SU-DHL-6 (cell line): ENCODE data around the gene FOCAD.

Experiments used
- H2AFZ ChIP-seq: fragments of 200-600 bp; sonication (generic); 2 replicates; pipeline ENCODE4 v1.6.1; 2014; ENCODE audit warnings: low read depth, mild to moderate bottlenecking, moderate library complexity, mixed read lengths, antibody characterized with exemption, low read length; ENCODE audit not compliant: severe bottlenecking
- H3F3A ChIP-seq: fragments of 200-600 bp; shearing (Covaris generic); 2 replicates; pipeline ENCODE4 v1.6.0; 2016; ENCODE audit warnings: antibody characterized with exemption, mild to moderate bottlenecking; ENCODE audit not compliant: insufficient read depth
- H3K27ac ChIP-seq: fragments of 200-600 bp; sonication (generic); 2 replicates; pipeline ENCODE4 v1.5.1; 2016; ENCODE audit warnings: low read depth, mild to moderate bottlenecking, low read length, moderate library complexity, mixed read lengths
- H3K27me3 ChIP-seq: fragments of 200-600 bp; sonication (generic), shearing (Covaris generic); 2 replicates; pipeline ENCODE4 v1.6.0; 2014; ENCODE audit warnings: mild to moderate bottlenecking, low read length
- H3K36me3 ChIP-seq: fragments of 200-600 bp; sonication (generic); 2 replicates; pipeline ENCODE4 v1.6.1; 2014; ENCODE audit warnings: mild to moderate bottlenecking, low read length, mixed read lengths
- H3K4me2 ChIP-seq: fragments of 300-600, 200-600 bp; shearing (Covaris generic), sonication (generic); 2 replicates; pipeline ENCODE4 v1.6.0; 2014; ENCODE audit warnings: low read length, low read depth, mild to moderate bottlenecking; ENCODE audit not compliant: poor library complexity, severe bottlenecking
- H3K4me3 ChIP-seq: fragments of 200-600 bp; sonication (generic); 2 replicates; pipeline ENCODE4 v1.5.1; 2014; ENCODE audit warnings: antibody characterized with exemption, low read length, mild to moderate bottlenecking, mixed read lengths; ENCODE audit not compliant: insufficient read depth, poor library complexity, severe bottlenecking
- H3K79me2 ChIP-seq: fragments of 200-600 bp; sonication (generic); 2 replicates; pipeline ENCODE4 v1.6.1; 2014; ENCODE audit warnings: mild to moderate bottlenecking, low read length, moderate library complexity; ENCODE audit not compliant: insufficient read depth
- H3K9ac ChIP-seq: fragments of 200-600 bp; sonication (generic); 2 replicates; pipeline ENCODE4 v1.7.0; 2014; ENCODE audit warnings: mild to moderate bottlenecking, low read length
- H3K9me2 ChIP-seq: fragments of 200-600 bp; sonication (generic); replicated peaks from 2 replicates; pipeline ENCODE4 v1.6.1; 2014; ENCODE audit warnings: low read length; ENCODE audit not compliant: insufficient read depth
- H3K9me3 ChIP-seq: fragments of 200-600 bp; sonication (generic); 2 replicates; pipeline ENCODE4 v1.6.1; 2014; ENCODE audit warnings: low read length, mixed read lengths; ENCODE audit not compliant: insufficient read depth
- H4K20me1 ChIP-seq: fragments of 200-600 bp; sonication (generic); 2 replicates; pipeline ENCODE4 v1.6.1; 2014; ENCODE audit warnings: low read depth, mild to moderate bottlenecking, antibody characterized with exemption, low read length, moderate library complexity, mixed read lengths
- CTCF ChIP-seq: fragments of 200-600 bp; sonication (generic); IDR thresholded peaks from one replicate; pipeline ENCODE4 v1.5.1; 2017; ENCODE audit warnings: antibody characterized with exemption, mild to moderate bottlenecking, low read length, moderate library complexity; ENCODE audit not compliant: insufficient read depth, poor library complexity, severe bottlenecking
- EZH2phosphoT487 ChIP-seq: fragments of 200-600 bp; sonication (generic), shearing (Covaris generic); conservative IDR thresholded peaks from 2 replicates; pipeline ENCODE4 v1.6.1; 2018; ENCODE audit warnings: mild to moderate bottlenecking, antibody characterized with exemption, low read length, moderate library complexity, mixed read lengths

FOCAD gene

GRCh38 chr9:20988671-20989315 lies 304.7 kb downstream of the FOCAD start:
- no peaks in the 10 kb centered on the region for H3F3A ChIP-seq
- H3K36me3 ChIP-seq = no peaks in the 10 kb centered on the region
- H3K27me3 ChIP-seq = no peaks in the 10 kb centered on the region
- H3K27ac ChIP-seq = no peak overlapping the region
- no peaks in the 10 kb centered on the region for H3K79me2 ChIP-seq
- H3K9me2 ChIP-seq = no peaks in the 10 kb centered on the region
- H3K9me3 ChIP-seq = no peaks in the 10 kb centered on the region
- no peak overlapping the region for H3K4me2 ChIP-seq
- TF ChIP-seq CTCF = no peak
- TF ChIP-seq EZH2phosphoT487 = no peak
- H4K20me1 ChIP-seq = no peaks in the 10 kb centered on the region
- H3K4me3 ChIP-seq = no peak overlapping the region
- H3K9ac ChIP-seq = no peak overlapping the region
- no peak overlapping the region for H2AFZ ChIP-seq

- TF ChIP-seq EZH2phosphoT487 = no peak
- TF ChIP-seq CTCF = no peak
- Histone ChIP-seq H3K4me3 (no peak overlapping the region), H3K27ac (no peak overlapping the region), H3K9me2 (no peaks in the 10 kb centered on the region), H4K20me1 (no peaks in the 10 kb centered on the region), H2AFZ (no peak overlapping the region), H3K4me2 (no peak overlapping the region), H3K27me3 (no peaks in the 10 kb centered on the region), H3K79me2 (no peaks in the 10 kb centered on the region), H3K9me3 (no peaks in the 10 kb centered on the region), H3F3A (no peaks in the 10 kb centered on the region), H3K36me3 (no peaks in the 10 kb centered on the region), H3K9ac (no peak overlapping the region)
Measured at GRCh38 chr9:20989923-20990341, 305.9 kb downstream of the FOCAD start.

GRCh38 chr9:20990867-20991266 lies 306.8 kb downstream of the FOCAD start:
- Histone ChIP-seq H4K20me1 (no peaks in the 10 kb centered on the region), H3F3A (no peaks in the 10 kb centered on the region), H3K9ac (no peak overlapping the region), H3K4me3 (no peak overlapping the region), H3K27ac (no peak overlapping the region), H3K36me3 (no peaks in the 10 kb centered on the region), H3K9me2 (no peaks in the 10 kb centered on the region), H3K79me2 (no peaks in the 10 kb centered on the region), H3K9me3 (no peaks in the 10 kb centered on the region), H3K27me3 (no peaks in the 10 kb centered on the region), H3K4me2 (no peak overlapping the region), H2AFZ (no peak overlapping the region)
- TF ChIP-seq EZH2phosphoT487 = no peak
- no peak for TF ChIP-seq CTCF

GRCh38 chr9:20994486-20994885 lies 310.4 kb downstream of the FOCAD start:
- Histone ChIP-seq H2AFZ (no peak overlapping the region), H3F3A (no peaks in the 10 kb centered on the region), H4K20me1 (no peaks in the 10 kb centered on the region), H3K27ac (no peak overlapping the region), H3K4me2 (no peak overlapping the region), H3K4me3 (no peak overlapping the region), H3K9me2 (no peaks in the 10 kb centered on the region), H3K9ac (no peak overlapping the region), H3K79me2 (no peaks in the 10 kb centered on the region), H3K36me3 (no peaks in the 10 kb centered on the region), H3K27me3 (no peaks in the 10 kb centered on the region), H3K9me3 (no peaks in the 10 kb centered on the region)
- no peak for TF ChIP-seq EZH2phosphoT487
